Mammary epithelial cell (primary cell): ENCODE results near the gene TBC1D26.
"Not testable (repeated sequence)": the region's sequence is repeated elsewhere in the genome, so short reads cannot be mapped to it uniquely, and the experiment has no call there.

Experiments used
- CTCF ChIP-seq, 2 donors: IDR thresholded peaks in 1 of 2; conservative IDR thresholded peaks in 1 of 2; 2 replicates each; pipeline ENCODE4 v1.5.1; 2011 to 2012; ENCODE audit warnings: inconsistent platforms in 2 of 2, low read length in 2 of 2, mild to moderate bottlenecking in 2 of 2, control low read depth in 1 of 2, low read depth in 1 of 2; ENCODE audit not compliant: insufficient read depth in 1 of 2; ENCODE audit errors: extremely low read depth in 1 of 2
- EZH2 ChIP-seq: IDR thresholded peaks from 2 replicates; pipeline ENCODE4 v1.6.1; 2012; ENCODE audit warnings: low read length, inconsistent platforms, borderline replicate concordance

DNA sequence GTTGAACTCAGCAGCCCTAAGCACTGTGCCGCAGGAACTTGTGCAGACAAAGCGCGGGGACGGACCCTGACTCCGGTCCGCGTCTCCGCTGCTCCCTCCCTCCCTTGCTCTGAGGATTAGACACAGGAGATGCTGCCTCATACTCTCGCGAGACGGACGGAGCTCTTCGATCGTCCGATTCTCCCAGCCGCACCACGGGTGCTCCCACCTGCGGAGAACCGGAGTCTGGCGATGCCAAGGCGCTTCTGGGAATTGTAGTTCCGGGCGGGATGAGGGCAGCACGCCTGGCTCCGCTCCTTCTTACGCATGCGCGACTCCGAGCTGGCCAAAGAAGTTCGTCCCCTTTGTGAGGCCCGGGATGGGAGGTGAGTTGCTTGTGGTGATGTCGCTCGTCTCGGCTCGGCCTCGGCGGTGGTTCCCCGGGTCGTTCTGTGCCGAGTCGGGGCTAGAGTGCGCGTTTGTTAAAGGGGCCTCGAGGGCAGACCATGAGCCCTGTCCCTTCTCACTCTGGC is 32.6 kb upstream of the TBC1D26 start, which contains the start of gene ZNF286A:
- TF ChIP-seq EZH2; CTCF (conservative IDR thresholded peaks at IDR 0.05 in 1 of 2, IDR thresholded peaks at IDR 0.05 in 1 of 2; ENCODE audit: extremely low read depth in 1 of 2, insufficient read depth in 1 of 2, low read depth in 1 of 2, low read length in 2 of 2): not testable (repeated sequence)
